Spleen (tissue), 7 donors: Measurements from ENCODE around the gene JDP2.

Experiments
- POLR2A ChIP-seq, 3 donors: fragments of 450-650 bp; IDR thresholded peaks; one replicate each; pipeline ENCODE4 v1.5.1; 2017; ENCODE audit warnings: antibody characterized with exemption in 3 of 3, mild to moderate bottlenecking in 1 of 3
- TF ChIP-seq, protein P1 (sequence below), 11 experiments: fragments of 200-600 bp in 7 of 11; fragments of 450-650 bp in 4 of 11; sonication (generic) in 4 of 11; IDR thresholded peaks in 8 of 11; conservative IDR thresholded peaks in 3 of 11; 1 replicate in 7 of 11; 2 replicates in 4 of 11; pipeline versions ENCODE4 v1.4.0 to v1.8.0; 2016 to 2021; ENCODE audit warnings: antibody characterized with exemption in 11 of 11, inconsistent platforms in 4 of 11, mild to moderate bottlenecking in 1 of 11
- donor health status: DM: no; HTN: no; CAD: no; lungs with moderate emphysema.
- donor health status: DM: no; HTN: no; CAD: no.
- donor health status: DM: no; HTN: no; CAD: no.

DNA sequence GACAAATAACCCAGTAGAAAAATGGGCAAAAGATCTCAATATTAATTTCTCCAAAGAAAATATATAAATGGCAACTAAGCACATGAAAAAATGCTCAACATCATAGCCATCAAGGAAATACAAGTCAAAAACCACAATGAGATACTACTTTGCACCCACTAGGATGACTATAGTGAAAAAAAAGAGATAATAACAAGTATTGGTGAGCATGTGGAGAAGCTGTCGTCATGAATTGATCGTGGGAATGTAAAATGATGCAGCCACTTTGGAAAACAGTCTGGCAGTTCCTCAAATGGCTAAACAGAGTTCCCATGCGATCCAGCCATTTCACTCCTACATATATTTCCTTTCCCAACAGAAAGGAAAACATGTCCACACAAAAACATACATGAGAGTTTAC, 18.1 kb downstream of the JDP2 start:
- TF ChIP-seq POLR2A (IDR thresholded peaks at IDR 0.05), result no peak
- TF ChIP-seq, protein P1, sequence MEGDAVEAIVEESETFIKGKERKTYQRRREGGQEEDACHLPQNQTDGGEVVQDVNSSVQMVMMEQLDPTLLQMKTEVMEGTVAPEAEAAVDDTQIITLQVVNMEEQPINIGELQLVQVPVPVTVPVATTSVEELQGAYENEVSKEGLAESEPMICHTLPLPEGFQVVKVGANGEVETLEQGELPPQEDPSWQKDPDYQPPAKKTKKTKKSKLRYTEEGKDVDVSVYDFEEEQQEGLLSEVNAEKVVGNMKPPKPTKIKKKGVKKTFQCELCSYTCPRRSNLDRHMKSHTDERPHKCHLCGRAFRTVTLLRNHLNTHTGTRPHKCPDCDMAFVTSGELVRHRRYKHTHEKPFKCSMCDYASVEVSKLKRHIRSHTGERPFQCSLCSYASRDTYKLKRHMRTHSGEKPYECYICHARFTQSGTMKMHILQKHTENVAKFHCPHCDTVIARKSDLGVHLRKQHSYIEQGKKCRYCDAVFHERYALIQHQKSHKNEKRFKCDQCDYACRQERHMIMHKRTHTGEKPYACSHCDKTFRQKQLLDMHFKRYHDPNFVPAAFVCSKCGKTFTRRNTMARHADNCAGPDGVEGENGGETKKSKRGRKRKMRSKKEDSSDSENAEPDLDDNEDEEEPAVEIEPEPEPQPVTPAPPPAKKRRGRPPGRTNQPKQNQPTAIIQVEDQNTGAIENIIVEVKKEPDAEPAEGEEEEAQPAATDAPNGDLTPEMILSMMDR (IDR thresholded peaks at IDR 0.05 in 8 of 11, conservative IDR thresholded peaks at IDR 0.05 in 3 of 11), result no peak
